GM12891 (cell line): ENCODE results near the gene CUL4A.

Experiments used
- POLR2A ChIP-seq: IDR thresholded peaks from 2 replicates; pipeline ENCODE4 v1.6.1; 2011; ENCODE audit warnings: low read depth, low read length, control low read depth
- POLR2AphosphoS5 ChIP-seq: IDR thresholded peaks from 2 replicates; pipeline ENCODE4 v1.6.1; 2011; ENCODE audit warnings: low read depth, low read length, control low read depth

GRCh38 chr13:113307491-113307890 is 98.1 kb downstream of the CUL4A start:
- TF ChIP-seq POLR2AphosphoS5 (no peak), POLR2A (no peak)
